Activated CD4-positive, alpha-beta memory T cell treated with anti-CD3 and anti-CD28 coated beads, Interleukin-2, amount 10 ng/mL, durations not matched to agents 7 days and 5 days (primary cell): ENCODE results near the gene MRPL36. TPM values are rescaled to one million over a fixed set of nuclear protein-coding genes. Genes with fewer than 3 reads are reported as not detected.

Experiments used
- CTCF ChIA-PET: fragments of 350-600 bp; sonication (Branson Sonifier 250); formaldehyde crosslinking; loops from one replicate; lab custom pipeline; 2021; ENCODE audit warnings: antibody characterized with exemption, inconsistent platforms; lab: Charles Lee
- POLR2A ChIA-PET: fragments of 350-600 bp; sonication (Branson Sonifier 250); formaldehyde crosslinking; loops from one replicate; lab custom pipeline; 2021; ENCODE audit warnings: antibody characterized with exemption; lab: Charles Lee
- DNase-seq: peaks from one replicate; pipeline ENCODE4 v3.0.0-alpha.2; 2020
- H3K27ac Mint-ChIP-seq: one replicate; pipeline ENCODE4 v1.8.0; 2021; ENCODE audit warnings: mild to moderate bottlenecking, mixed read lengths
- H3K27me3 Mint-ChIP-seq: one replicate; pipeline ENCODE4 v1.8.0; 2021; ENCODE audit warnings: mixed read lengths
- H3K36me3 Mint-ChIP-seq: one replicate; pipeline ENCODE4 v1.8.0; 2021; ENCODE audit warnings: low read depth, mixed read lengths
- H3K4me1 Mint-ChIP-seq: one replicate; pipeline ENCODE4 v1.8.0; 2021; ENCODE audit warnings: mixed read lengths
- H3K4me3 Mint-ChIP-seq: one replicate; pipeline ENCODE4 v1.8.0; 2021; ENCODE audit warnings: mild to moderate bottlenecking, mixed read lengths
- H3K9me3 Mint-ChIP-seq: one replicate; pipeline ENCODE4 v1.8.0; 2021; ENCODE audit warnings: mixed read lengths
- total RNA-seq, 2 experiments: library from RNA; stranded (reverse); gene quantifications; one replicate each; pipeline ENCODE4 v1.2.3, GENCODE V29; 2021

MRPL36 gene
- total RNA-seq, 2 experiments from 2014 or later: 44.5 to 44.8 TPM

- Mint-ChIP-seq H3K36me3 (peaks cover 3% of the 10 kb centered on the region), H3K9me3 (no peaks in the 10 kb centered on the region), H3K27me3 (no peaks in the 10 kb centered on the region), H3K4me3 (no peak overlapping the region), H3K4me1 (no peaks in the 10 kb centered on the region), H3K27ac (no peak overlapping the region)
- no peak for DNase-seq
- ChIA-PET CTCF (no interaction called here), POLR2A (no interaction called here)
Observed at GRCh38 chr5:1827025-1827885, 27.6 kb upstream of the MRPL36 start.

GRCh38 chr5:1826235-1826980 lies 26.8 kb upstream of the MRPL36 start:
- DNase-seq: no peak
- POLR2A ChIA-PET: no interaction called here
- no peaks in the 10 kb centered on the region for H3K27me3 Mint-ChIP-seq
- H3K4me3 Mint-ChIP-seq: no peak overlapping the region
- no peaks in the 10 kb centered on the region for H3K4me1 Mint-ChIP-seq
- CTCF ChIA-PET: no interaction called here
- no peaks in the 10 kb centered on the region for H3K9me3 Mint-ChIP-seq
- H3K27ac Mint-ChIP-seq: no peak overlapping the region
- peaks cover 10% of the 10 kb centered on the region for H3K36me3 Mint-ChIP-seq

GRCh38 chr5:1824903-1825841 lies 25.5 kb upstream of the MRPL36 start:
- ChIA-PET POLR2A (interaction anchor here (0.7 kb wide), 1 partner anchor 25 kb away, joined by 3 read pairs; no protein-coding TSS in a partner anchor), CTCF (interaction anchor here (0.6 kb wide), 1 partner anchor 334 kb away, joined by 3 read pairs; no protein-coding TSS in a partner anchor)
- Mint-ChIP-seq H3K9me3 (no peaks in the 10 kb centered on the region), H3K4me3 (no peak overlapping the region), H3K4me1 (no peaks in the 10 kb centered on the region), H3K27ac (no peak overlapping the region), H3K27me3 (no peaks in the 10 kb centered on the region), H3K36me3 (peaks cover 16% of the 10 kb centered on the region)
- no peak for DNase-seq

- ChIA-PET CTCF (interaction anchor here (0.6 kb wide), 1 partner anchor 333 kb away, joined by 3 read pairs; no protein-coding TSS in a partner anchor), POLR2A (interaction anchor here (0.7 kb wide), 1 partner anchor 24 kb away, joined by 3 read pairs; no protein-coding TSS in a partner anchor)
- no peaks in the 10 kb centered on the region for H3K9me3 Mint-ChIP-seq
Observed at GRCh38 chr5:1824109-1824821, 24.6 kb upstream of the MRPL36 start.

GRCh38 chr5:1823381-1824034 lies 23.9 kb upstream of the MRPL36 start:
- H3K4me3 Mint-ChIP-seq: no peak overlapping the region
- DNase-seq: no peak
- H3K4me1 Mint-ChIP-seq: peaks cover 1% of the 10 kb centered on the region
- ChIA-PET POLR2A (no interaction called here), CTCF (no interaction called here)
- H3K27me3 Mint-ChIP-seq: no peaks in the 10 kb centered on the region
- H3K9me3 Mint-ChIP-seq: no peaks in the 10 kb centered on the region
- H3K36me3 Mint-ChIP-seq: peaks cover 25% of the 10 kb centered on the region
- no peak overlapping the region for H3K27ac Mint-ChIP-seq

More at GRCh38 chr5:1824109-1824821, 24.6 kb upstream of the MRPL36 start:
- Mint-ChIP-seq H3K4me1 (no peaks in the 10 kb centered on the region), H3K27ac (no peak overlapping the region), H3K27me3 (no peaks in the 10 kb centered on the region), H3K36me3 (peaks cover 23% of the 10 kb centered on the region), H3K4me3 (no peak overlapping the region)
- no peak for DNase-seq

GRCh38 chr5:1821862-1822261 lies 22.2 kb upstream of the MRPL36 start:
- Mint-ChIP-seq H3K27me3 (no peaks in the 10 kb centered on the region), H3K36me3 (peaks cover 38% of the 10 kb centered on the region), H3K4me3 (no peak overlapping the region), H3K9me3 (no peaks in the 10 kb centered on the region), H3K27ac (no peak overlapping the region), H3K4me1 (peaks cover 5% of the 10 kb centered on the region)
- ChIA-PET CTCF (no interaction called here), POLR2A (no interaction called here)
- DNase-seq: no peak

GRCh38 chr5:1820926-1821325 lies 21.3 kb upstream of the MRPL36 start:
- Mint-ChIP-seq H3K27me3 (no peaks in the 10 kb centered on the region), H3K4me3 (no peak overlapping the region), H3K27ac (no peak overlapping the region), H3K36me3 (peaks cover 42% of the 10 kb centered on the region), H3K9me3 (no peaks in the 10 kb centered on the region), H3K4me1 (peaks cover 5% of the 10 kb centered on the region)
- ChIA-PET POLR2A (no interaction called here), CTCF (no interaction called here)
- no peak for DNase-seq

- Mint-ChIP-seq H3K27ac (no peak overlapping the region), H3K4me1 (peaks cover 5% of the 10 kb centered on the region), H3K36me3 (peaks cover 47% of the 10 kb centered on the region), H3K27me3 (no peaks in the 10 kb centered on the region), H3K4me3 (no peak overlapping the region), H3K9me3 (no peaks in the 10 kb centered on the region)
- DNase-seq: no peak
- POLR2A ChIA-PET: no interaction called here
- CTCF ChIA-PET: no interaction called here
Observed at GRCh38 chr5:1820381-1820780, 20.7 kb upstream of the MRPL36 start.

- Mint-ChIP-seq H3K4me1 (peaks cover 5% of the 10 kb centered on the region), H3K27me3 (no peaks in the 10 kb centered on the region), H3K27ac (no peak overlapping the region), H3K4me3 (no peak overlapping the region), H3K36me3 (peaks cover 56% of the 10 kb centered on the region), H3K9me3 (no peaks in the 10 kb centered on the region)
- ChIA-PET POLR2A (no interaction called here), CTCF (no interaction called here)
- DNase-seq: no peak
Observed at GRCh38 chr5:1819458-1819857, 19.8 kb upstream of the MRPL36 start.

- CTCF ChIA-PET: no interaction called here
Observed at GRCh38 chr5:1818784-1819183, 19.1 kb upstream of the MRPL36 start.

GRCh38 chr5:1817261-1818043 lies 17.8 kb upstream of the MRPL36 start:
- Mint-ChIP-seq H3K36me3 (peaks cover 69% of the 10 kb centered on the region), H3K9me3 (no peaks in the 10 kb centered on the region), H3K27me3 (no peaks in the 10 kb centered on the region), H3K4me1 (peaks cover 5% of the 10 kb centered on the region), H3K27ac (no peak overlapping the region), H3K4me3 (no peak overlapping the region)
- POLR2A ChIA-PET: no interaction called here
- no peak for DNase-seq
- CTCF ChIA-PET: no interaction called here

More at GRCh38 chr5:1818784-1819183, 19.1 kb upstream of the MRPL36 start:
- Mint-ChIP-seq H3K9me3 (no peaks in the 10 kb centered on the region), H3K4me1 (peaks cover 5% of the 10 kb centered on the region), H3K36me3 (peaks cover 63% of the 10 kb centered on the region), H3K4me3 (no peak overlapping the region), H3K27ac (no peak overlapping the region), H3K27me3 (no peaks in the 10 kb centered on the region)
- no peak for DNase-seq
- POLR2A ChIA-PET: no interaction called here
